Epithelial cell of proximal tubule (primary cell): ENCODE measurements around the gene PITX1. TPM values are rescaled to one million over a fixed set of nuclear protein-coding genes. Genes with fewer than 3 reads are reported as not detected.

Source experiments
- DNase-seq: peaks from one replicate; pipeline ENCODE4 v3.0.0-alpha.2; 2011; ENCODE audit warnings: low read depth
- H3K4me3 ChIP-seq: 2 replicates; pipeline ENCODE4 v1.5.1; 2011; ENCODE audit warnings: low read depth, mild to moderate bottlenecking, low read length
- CTCF ChIP-seq: conservative IDR thresholded peaks from 2 replicates; pipeline ENCODE4 v1.5.1; 2012; ENCODE audit warnings: low read depth, mild to moderate bottlenecking, low read length
- total RNA-seq: library from RNA; depleted of rRNA; stranded (reverse); fragments of >200 nt; gene quantifications from 2 replicates; pipeline ENCODE4 v1.2.3, GENCODE V29; 2015

Gene PITX1
- total RNA-seq, 1 donor from 2014 or later, result 1.6 TPM

GRCh38 chr5:135030956-135031812 is 2.8 kb downstream of the PITX1 start:
- no peak for TF ChIP-seq CTCF
- H3K4me3 ChIP-seq, result peak overlapping the region; percentile 32
- no peak for DNase-seq

GRCh38 chr5:135030123-135030955 is 3.7 kb downstream of the PITX1 start:
- no peak for TF ChIP-seq CTCF
- peak overlapping the region; percentile 32 for H3K4me3 ChIP-seq
- no peak for DNase-seq

GRCh38 chr5:135029477-135030122 is 4.4 kb downstream of the PITX1 start:
- DNase-seq, result no peak
- H3K4me3 ChIP-seq, result no peak overlapping the region
- TF ChIP-seq CTCF, result no peak

GRCh38 chr5:135028791-135029476 is 5.1 kb downstream of the PITX1 start:
- DNase-seq, result no peak
- no peak overlapping the region for H3K4me3 ChIP-seq
- TF ChIP-seq CTCF, result no peak

GRCh38 chr5:135027697-135028615 is 6.1 kb downstream of the PITX1 start:
- no peak overlapping the region for H3K4me3 ChIP-seq

More at GRCh38 chr5:135027697-135028615, 6.1 kb downstream of the PITX1 start:
- no peak for DNase-seq
- no peak for TF ChIP-seq CTCF
